ENCODE results near the gene P2RX3.
A peak's percentile ranks its signal among the peaks of the same experiment; 100 is the strongest.

Gene P2RX3

GRCh38 chr11:57325735-57326048 is 12.5 kb upstream of the P2RX3 start:
- no peak for TF ChIP-seq CTCF (IDR thresholded peaks at IDR 0.05; ENCODE audit: insufficient read depth, low read depth, low read length, missing control alignments)
- no peak for DNase-seq (ENCODE audit: low read depth)
- H3K4me3 ChIP-seq (ENCODE audit: low read length), result peak overlapping the region; percentile 57

GRCh38 chr11:57327721-57328120 is 10.4 kb upstream of the P2RX3 start:
- TF ChIP-seq CTCF (IDR thresholded peaks at IDR 0.05; ENCODE audit: insufficient read depth, low read depth, low read length, missing control alignments), result no peak

GRCh38 chr11:57330029-57330428 is 8.1 kb upstream of the P2RX3 start:
- no peak for DNase-seq (ENCODE audit: low read depth)
- no peak overlapping the region for H3K4me3 ChIP-seq (ENCODE audit: low read length)
- TF ChIP-seq CTCF (IDR thresholded peaks at IDR 0.05; ENCODE audit: insufficient read depth, low read depth, low read length, missing control alignments), result no peak

More at GRCh38 chr11:57327721-57328120, 10.4 kb upstream of the P2RX3 start:
- DNase-seq (ENCODE audit: low read depth), result no peak
- no peak overlapping the region for H3K4me3 ChIP-seq (ENCODE audit: low read length)

- no peak for TF ChIP-seq CTCF (IDR thresholded peaks at IDR 0.05; ENCODE audit: insufficient read depth, low read depth, low read length, missing control alignments)
- H3K4me3 ChIP-seq (ENCODE audit: low read length), result no peak overlapping the region
These were observed 6.4 kb upstream of the P2RX3 start for GRCh38 chr11:57331720-57332119.

GRCh38 chr11:57332694-57333440 is 5.3 kb upstream of the P2RX3 start:
- no peak for TF ChIP-seq CTCF (IDR thresholded peaks at IDR 0.05; ENCODE audit: insufficient read depth, low read depth, low read length, missing control alignments)
- H3K4me3 ChIP-seq (ENCODE audit: low read length), result no peak overlapping the region
- no peak for DNase-seq (ENCODE audit: low read depth)

More at GRCh38 chr11:57331720-57332119, 6.4 kb upstream of the P2RX3 start:
- DNase-seq (ENCODE audit: low read depth), result no peak

- no peak for DNase-seq (ENCODE audit: low read depth)
- TF ChIP-seq CTCF (IDR thresholded peaks at IDR 0.05; ENCODE audit: insufficient read depth, low read depth, low read length, missing control alignments), result no peak
- peak overlapping the region; percentile 80 for H3K4me3 ChIP-seq (ENCODE audit: low read length)
These were observed 3.2 kb upstream of the P2RX3 start for GRCh38 chr11:57335023-57335342.
